Measurements from ENCODE around the gene CLOCK. TPM values are rescaled to one million over a fixed set of nuclear protein-coding genes. Genes with fewer than 3 reads are reported as not detected.

The CLOCK gene
- total RNA-seq, 1 experiment from 2014 or later = 19.4 TPM

GRCh38 chr4:55578341-55579010, 31.8 kb upstream of the CLOCK start:
- peaks cover 8% of the 10 kb centered on the region for H3K9me3 ChIP-seq (ENCODE audit: insufficient read depth, low read depth)
- ChIA-PET POLR2A (ENCODE audit: unreplicated experiment) (no interaction called here), CTCF (no interaction called here)
- no peak overlapping the region for H3K4me3 ChIP-seq
- H3K4me2 ChIP-seq = no peak overlapping the region
- H3K4me1 ChIP-seq (replicated peaks; ENCODE audit: insufficient read depth) = peaks cover 10% of the 10 kb centered on the region; the same call in 1 of the 2 replicates
- no peaks in the 10 kb centered on the region for H4K20me1 ChIP-seq (ENCODE audit: insufficient read depth)
- BruUV-seq (replicated peaks) = no TSS peak
- no peaks in the 10 kb centered on the region; the same call in 1 of the 2 replicates for H3F3A ChIP-seq (ENCODE audit: insufficient read depth, low read depth)
- H3K27ac ChIP-seq = no peak overlapping the region
- TF ChIP-seq EZH2 (IDR thresholded peaks at IDR 0.05; ENCODE audit: low read depth) = no peak
- TF ChIP-seq CTCF (conservative IDR thresholded peaks at IDR 0.05) = no peak
- H3K27me3 ChIP-seq (ENCODE audit: insufficient read depth, low read depth) = no peaks in the 10 kb centered on the region
- H3K36me3 ChIP-seq (ENCODE audit: low read depth) = no peaks in the 10 kb centered on the region
- intact Hi-C loops (cut with micrococcal nuclease; ENCODE audit: unreplicated experiment) = no loop called here
- H3K9me2 ChIP-seq (ENCODE audit: insufficient read depth) = no peaks in the 10 kb centered on the region
- H2AFZ ChIP-seq = no peak overlapping the region
- DNase-seq = peak in 1 of 2 experiments; percentile 59
- H3K79me2 ChIP-seq (ENCODE audit: low read depth) = no peaks in the 10 kb centered on the region

GRCh38 chr4:55575513-55575912, 28.8 kb upstream of the CLOCK start:
- intact Hi-C loops (cut with micrococcal nuclease; ENCODE audit: unreplicated experiment) = no loop called here

GRCh38 chr4:55574252-55574651, 27.5 kb upstream of the CLOCK start:
- ChIA-PET POLR2A (ENCODE audit: unreplicated experiment) (no interaction called here), CTCF (no interaction called here)
- H3F3A ChIP-seq (ENCODE audit: insufficient read depth, low read depth) = no peaks in the 10 kb centered on the region; the same call in 1 of the 2 replicates
- DNase-seq = peak in 1 of 2 experiments; percentile 47
- H3K36me3 ChIP-seq (ENCODE audit: low read depth) = no peaks in the 10 kb centered on the region
- no peaks in the 10 kb centered on the region for H3K79me2 ChIP-seq (ENCODE audit: low read depth)
- peaks cover 10% of the 10 kb centered on the region; the same call in 1 of the 2 replicates for H3K4me1 ChIP-seq (replicated peaks; ENCODE audit: insufficient read depth)
- no peak for TF ChIP-seq EZH2 (IDR thresholded peaks at IDR 0.05; ENCODE audit: low read depth)
- TF ChIP-seq CTCF (conservative IDR thresholded peaks at IDR 0.05) = no peak
- no peaks in the 10 kb centered on the region for H4K20me1 ChIP-seq (ENCODE audit: insufficient read depth)
- intact Hi-C loops (cut with micrococcal nuclease; ENCODE audit: unreplicated experiment) = no loop called here
- peaks cover 8% of the 10 kb centered on the region for H3K9me3 ChIP-seq (ENCODE audit: insufficient read depth, low read depth)
- H3K27ac ChIP-seq = no peak overlapping the region
- no peaks in the 10 kb centered on the region for H3K9me2 ChIP-seq (ENCODE audit: insufficient read depth)
- no peak overlapping the region for H3K4me3 ChIP-seq
- BruUV-seq (replicated peaks) = no TSS peak
- H3K27me3 ChIP-seq (ENCODE audit: insufficient read depth, low read depth) = no peaks in the 10 kb centered on the region
- H3K4me2 ChIP-seq = no peak overlapping the region
- no peak overlapping the region for H2AFZ ChIP-seq

More at GRCh38 chr4:55575513-55575912, 28.8 kb upstream of the CLOCK start:
- CTCF ChIA-PET = no interaction called here
- no peak for TF ChIP-seq EZH2 (IDR thresholded peaks at IDR 0.05; ENCODE audit: low read depth)
- no peak for TF ChIP-seq CTCF (conservative IDR thresholded peaks at IDR 0.05)
- DNase-seq = no peak
- POLR2A ChIA-PET (ENCODE audit: unreplicated experiment) = no interaction called here
- H3K4me1 ChIP-seq (replicated peaks; ENCODE audit: insufficient read depth) = peaks cover 10% of the 10 kb centered on the region; the same call in 1 of the 2 replicates
- H3K9me3 ChIP-seq (ENCODE audit: insufficient read depth, low read depth) = peaks cover 8% of the 10 kb centered on the region
- no peaks in the 10 kb centered on the region for H3K9me2 ChIP-seq (ENCODE audit: insufficient read depth)
- BruUV-seq (replicated peaks) = no TSS peak
- H3K27ac ChIP-seq = no peak overlapping the region
- H3K4me3 ChIP-seq = no peak overlapping the region
- H3K4me2 ChIP-seq = no peak overlapping the region
- no peaks in the 10 kb centered on the region for H4K20me1 ChIP-seq (ENCODE audit: insufficient read depth)
- no peaks in the 10 kb centered on the region for H3K79me2 ChIP-seq (ENCODE audit: low read depth)
- no peaks in the 10 kb centered on the region; the same call in 1 of the 2 replicates for H3F3A ChIP-seq (ENCODE audit: insufficient read depth, low read depth)
- no peaks in the 10 kb centered on the region for H3K27me3 ChIP-seq (ENCODE audit: insufficient read depth, low read depth)
- H3K36me3 ChIP-seq (ENCODE audit: low read depth) = no peaks in the 10 kb centered on the region
- no peak overlapping the region for H2AFZ ChIP-seq
